Endothelial cell of umbilical vein (primary cell): ENCODE results near the gene CMSS1.

Experiments used
- CTCF ChIP-seq, 2 donors: IDR thresholded peaks; 1 replicate in 1 of 2; 2 replicates in 1 of 2; pipeline ENCODE4 v1.5.1; 2011; ENCODE audit warnings: low read length in 2 of 2, mild to moderate bottlenecking in 2 of 2, moderate library complexity in 2 of 2, control low read depth in 1 of 2, inconsistent platforms in 1 of 2, low read depth in 1 of 2; ENCODE audit not compliant: insufficient read depth in 1 of 2; ENCODE audit errors: extremely low read depth in 1 of 2
- EZH2 ChIP-seq: IDR thresholded peaks from 2 replicates; pipeline ENCODE4 v1.6.1; 2012; ENCODE audit warnings: borderline replicate concordance, low read depth, mild to moderate bottlenecking, moderate library complexity, low read length, inconsistent platforms; ENCODE audit not compliant: severe bottlenecking
- GATA2 ChIP-seq: IDR thresholded peaks from 2 replicates; pipeline ENCODE4 v1.7.0; 2011; ENCODE audit warnings: low read depth, mild to moderate bottlenecking, moderate library complexity, mixed read lengths, low read length; ENCODE audit not compliant: insufficient read length, insufficient read depth
- JUN ChIP-seq: IDR thresholded peaks from 2 replicates; pipeline ENCODE4 v1.6.1; 2011; ENCODE audit warnings: borderline replicate concordance, low read depth; ENCODE audit not compliant: insufficient read length, insufficient read depth
- MYC ChIP-seq: IDR thresholded peaks from one replicate; pipeline ENCODE4 v1.6.1; 2011; ENCODE audit warnings: mild to moderate bottlenecking, low read depth, low read length
- POLR2A ChIP-seq: IDR thresholded peaks from 2 replicates; pipeline ENCODE4 v1.6.1; 2012; ENCODE audit warnings: low read depth, mild to moderate bottlenecking, control low read depth, low read length
- POLR2AphosphoS5 ChIP-seq: IDR thresholded peaks from 2 replicates; pipeline ENCODE4 v1.6.1; 2012; ENCODE audit warnings: low read depth, mild to moderate bottlenecking, control low read depth, low read length, moderate library complexity; ENCODE audit not compliant: insufficient read depth

GRCh38 chr3:99864289-99864688 lies 46.6 kb downstream of the CMSS1 start:
- no peak for TF ChIP-seq CTCF (IDR thresholded peaks at IDR 0.05; ENCODE audit: extremely low read depth in 1 of 2, insufficient read depth in 1 of 2, low read depth in 1 of 2, low read length in 2 of 2)
- no peak for TF ChIP-seq MYC
- no peak for TF ChIP-seq POLR2AphosphoS5
- no peak for TF ChIP-seq POLR2A
- TF ChIP-seq EZH2: no peak
- no peak for TF ChIP-seq GATA2
- TF ChIP-seq JUN: no peak
